Activated T-cell treated with anti-CD3 and anti-CD28 coated beads, Interleukin-2, amount 50 U/mL, for 72 hours (primary cell): ENCODE data around the gene PRRT1. TPM values are rescaled to one million over a fixed set of nuclear protein-coding genes. Genes with fewer than 3 reads are reported as not detected.

ENCODE experiments used
- ATAC-seq, 2 donors: fragments of 150-1000 bp; cut with Tn5 transposase; replicated peaks in 1 of 2; 2 replicates each; pipeline ENCODE4 v1.10.0; 2021; ENCODE audit warnings: moderate library complexity in 2 of 2, mild to moderate bottlenecking in 1 of 2
- DNase-seq, 2 donors: peaks; one replicate each; pipeline ENCODE4 v3.0.0; 2021 to 2022; ENCODE audit warnings: mixed read lengths in 1 of 2
- H3K27ac Mint-ChIP-seq: one replicate; pipeline ENCODE4 v1.8.0; 2022; ENCODE audit warnings: mild to moderate bottlenecking, moderate library complexity, mixed read lengths
- H3K27me3 Mint-ChIP-seq: one replicate; pipeline ENCODE4 v1.8.0; 2022; ENCODE audit warnings: low read depth, mixed read lengths
- H3K36me3 Mint-ChIP-seq, 2 donors: one replicate each; pipeline ENCODE4 v1.8.0; 2022; ENCODE audit warnings: mixed read lengths in 2 of 2, mild to moderate bottlenecking in 1 of 2; ENCODE audit not compliant: insufficient read depth in 2 of 2
- H3K4me1 Mint-ChIP-seq: one replicate; pipeline ENCODE4 v1.8.0; 2022; ENCODE audit warnings: low read depth, mixed read lengths
- H3K4me3 Mint-ChIP-seq, 2 donors: one replicate each; pipeline ENCODE4 v1.8.0; 2022; ENCODE audit warnings: mild to moderate bottlenecking in 2 of 2, mixed read lengths in 2 of 2, moderate library complexity in 2 of 2
- H3K9me3 Mint-ChIP-seq, 2 donors: one replicate each; pipeline ENCODE4 v1.8.0; 2022; ENCODE audit warnings: mixed read lengths in 2 of 2
- total RNA-seq, 2 donors: library from RNA; stranded (reverse); gene quantifications; one replicate each; pipeline ENCODE4 v1.2.3, GENCODE V29; 2022

Gene PRRT1
- total RNA-seq, 2 donors from 2014 or later = 0.83 to 1.2 TPM

DNA sequence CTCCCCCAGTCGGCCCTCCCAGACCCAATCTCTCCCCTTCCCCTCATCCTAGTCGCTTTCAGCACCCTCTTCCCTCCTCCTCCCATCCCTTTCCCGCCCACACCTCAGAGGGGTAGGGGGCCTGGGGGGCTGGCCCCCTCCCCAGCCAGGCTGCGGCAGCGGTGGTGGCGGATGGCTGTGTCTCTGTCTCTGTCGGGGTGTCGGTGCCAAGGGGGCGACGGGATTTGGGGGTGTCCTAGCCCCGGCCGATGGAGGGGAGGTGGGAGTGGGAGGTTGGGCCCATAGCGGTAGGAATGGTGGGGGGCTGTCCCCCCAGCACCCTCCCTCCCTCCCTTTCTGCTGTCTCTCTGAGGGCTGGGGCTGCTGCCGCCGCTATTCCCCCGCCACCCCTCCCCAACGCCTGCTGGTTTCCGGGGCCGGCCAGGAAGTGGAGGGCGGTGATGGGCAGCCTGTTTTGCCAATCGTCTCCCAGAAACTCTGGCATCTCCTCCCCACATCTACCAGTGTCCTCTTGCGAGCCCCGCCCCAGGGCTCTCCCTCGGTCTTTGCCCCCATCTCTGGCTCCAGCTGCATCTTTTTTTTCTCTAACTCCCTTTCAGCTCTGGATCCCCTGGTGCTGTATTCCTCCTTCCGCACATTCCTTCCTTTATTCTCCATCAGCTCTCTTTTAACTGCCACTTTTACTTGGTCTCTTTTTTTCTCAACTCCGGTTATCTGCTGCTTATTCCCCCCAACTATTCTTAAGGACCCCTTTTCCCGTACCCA lies 24.2 kb upstream of the PRRT1 start, which contains the start of gene AGPAT1:
Gene AGPAT1 (minus strand): TSS at position 374 of the 765 bp plus-strand sequence. CDS start 4,588 bp downstream, outside the sequence.
- H3K4me3 Mint-ChIP-seq = peak within 1 kb of the TSS; percentile 93 to 98
- H3K9me3 Mint-ChIP-seq = no peaks in the 10 kb centered on the region
- DNase-seq (peak; percentile 97 to 99), ATAC-seq (peak; percentile 57 to 62)
- H3K27me3 Mint-ChIP-seq = no peaks in the 10 kb centered on the region
- H3K36me3 Mint-ChIP-seq = peaks cover 10 to 11% of the 10 kb centered on the region in 2 donors
- peaks cover 81% of the 10 kb centered on the region for H3K4me1 Mint-ChIP-seq
- peak within 1 kb of the TSS; percentile 91 for H3K27ac Mint-ChIP-seq

DNA sequence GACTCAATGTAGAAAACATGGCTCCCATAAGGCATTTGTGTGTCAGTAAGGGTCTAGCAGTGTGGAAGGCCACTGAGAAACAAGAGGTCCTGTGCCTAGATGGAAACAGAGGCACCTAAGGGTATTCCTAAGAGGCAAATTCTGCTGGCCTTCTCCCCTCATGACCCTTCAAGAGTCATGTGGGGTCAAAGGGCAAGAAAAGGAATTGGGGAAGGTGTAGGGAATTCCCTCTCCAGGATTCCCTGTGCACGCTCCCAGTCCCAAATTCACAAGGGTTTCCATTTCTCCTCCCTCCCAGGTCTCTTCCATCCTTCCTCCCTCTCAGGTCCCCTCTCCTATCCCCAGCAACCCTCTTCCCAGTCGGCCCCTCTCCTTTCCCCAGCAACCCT lies 23.6 kb upstream of the PRRT1 start:
- peaks cover 6 to 10% of the 10 kb centered on the region in 2 donors for H3K36me3 Mint-ChIP-seq
- H3K27ac Mint-ChIP-seq = peak overlapping the region; percentile 89
- peaks cover 75% of the 10 kb centered on the region for H3K4me1 Mint-ChIP-seq
- DNase-seq (no peak), ATAC-seq (no peak)
- H3K9me3 Mint-ChIP-seq = no peaks in the 10 kb centered on the region
- no peaks in the 10 kb centered on the region for H3K27me3 Mint-ChIP-seq
- peak overlapping the region; percentile 93 to 98 for H3K4me3 Mint-ChIP-seq

GRCh38 chr6:32174416-32174815 lies 22.7 kb upstream of the PRRT1 start:
- H3K4me3 Mint-ChIP-seq = peak overlapping the region; percentile 23 to 63
- peak overlapping the region; percentile 31 for H3K27ac Mint-ChIP-seq
- H3K4me1 Mint-ChIP-seq = peaks cover 66% of the 10 kb centered on the region
- peaks cover 6 to 9% of the 10 kb centered on the region in 2 donors for H3K36me3 Mint-ChIP-seq
- ATAC-seq (no peak), DNase-seq (no peak)
- H3K9me3 Mint-ChIP-seq = no peaks in the 10 kb centered on the region
- H3K27me3 Mint-ChIP-seq = no peaks in the 10 kb centered on the region

GRCh38 chr6:32173051-32173727 lies 21.4 kb upstream of the PRRT1 start:
- DNase-seq (no peak), ATAC-seq (no peak)
- Mint-ChIP-seq H3K4me1 (peaks cover 54% of the 10 kb centered on the region), H3K9me3 (no peaks in the 10 kb centered on the region), H3K27ac (no peak overlapping the region), H3K27me3 (no peaks in the 10 kb centered on the region), H3K36me3 (peaks cover 0 to 2% of the 10 kb centered on the region in 2 donors), H3K4me3 (no peak overlapping the region)

GRCh38 chr6:32171234-32171633 lies 19.5 kb upstream of the PRRT1 start:
- Mint-ChIP-seq H3K27me3 (no peaks in the 10 kb centered on the region), H3K4me3 (no peak overlapping the region)
- DNase-seq = no peak

GRCh38 chr6:32170294-32170693 lies 18.6 kb upstream of the PRRT1 start:
- H3K9me3 Mint-ChIP-seq = no peaks in the 10 kb centered on the region
- H3K27me3 Mint-ChIP-seq = no peaks in the 10 kb centered on the region
- H3K27ac Mint-ChIP-seq = no peak overlapping the region
- peaks cover 35% of the 10 kb centered on the region for H3K4me1 Mint-ChIP-seq
- H3K36me3 Mint-ChIP-seq = peaks cover 0 to 1% of the 10 kb centered on the region in 2 donors
- no peak for ATAC-seq
- no peak overlapping the region for H3K4me3 Mint-ChIP-seq
- DNase-seq = no peak

More at GRCh38 chr6:32171234-32171633, 19.5 kb upstream of the PRRT1 start:
- Mint-ChIP-seq H3K36me3 (peaks cover 0 to 1% of the 10 kb centered on the region in 2 donors), H3K4me1 (peaks cover 40% of the 10 kb centered on the region), H3K9me3 (no peaks in the 10 kb centered on the region), H3K27ac (no peak overlapping the region)
- no peak for ATAC-seq

DNA sequence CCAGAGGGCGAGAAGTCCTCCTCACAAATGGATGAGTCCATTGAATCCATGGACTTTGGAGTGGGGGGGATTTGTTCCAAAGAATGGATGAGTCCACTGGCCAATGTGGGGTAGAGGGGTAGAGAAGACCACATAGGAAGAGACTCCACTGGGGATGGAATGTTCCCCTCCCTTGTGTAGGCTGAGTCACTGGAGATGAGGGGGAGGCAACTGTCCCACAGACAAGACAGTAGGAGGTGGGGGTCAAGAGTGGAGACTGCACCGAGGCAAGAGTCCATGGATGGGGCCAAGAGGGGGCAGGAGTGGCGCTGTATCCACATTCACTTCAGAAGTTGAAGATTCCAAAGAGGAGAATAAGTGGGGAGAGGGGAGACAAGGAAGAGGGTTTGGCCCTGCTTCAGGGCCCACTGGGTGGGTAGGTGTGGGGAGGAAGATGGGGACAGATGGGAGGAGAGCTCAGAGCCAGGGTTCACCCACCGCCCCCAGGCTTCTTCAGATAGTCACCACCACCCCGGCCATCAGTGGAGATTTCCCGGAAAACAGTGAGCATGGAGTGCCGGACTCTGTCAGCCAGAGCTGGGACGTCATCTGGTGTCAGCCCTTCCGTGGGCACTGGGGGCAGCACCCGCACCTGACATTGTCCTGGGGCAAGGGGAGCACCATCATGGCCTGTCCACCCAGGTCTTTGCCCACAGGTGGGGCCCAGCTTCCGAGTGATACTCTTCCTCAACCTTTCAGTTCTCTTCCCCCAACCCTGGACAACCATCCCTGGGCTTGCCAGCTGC lies 17.3 kb upstream of the PRRT1 start:
- ATAC-seq (no peak), DNase-seq (no peak)
- Mint-ChIP-seq H3K9me3 (no peaks in the 10 kb centered on the region), H3K36me3 (peaks cover 0 to 2% of the 10 kb centered on the region in 2 donors), H3K4me1 (peaks cover 22% of the 10 kb centered on the region), H3K27ac (no peak overlapping the region), H3K4me3 (no peak overlapping the region), H3K27me3 (no peaks in the 10 kb centered on the region)

- H3K36me3 Mint-ChIP-seq = peaks cover under 1 to 2% of the 10 kb centered on the region in 2 donors
- DNase-seq (no peak), ATAC-seq (no peak)
- no peaks in the 10 kb centered on the region for H3K9me3 Mint-ChIP-seq
- no peak overlapping the region for H3K4me3 Mint-ChIP-seq
- H3K27me3 Mint-ChIP-seq = no peaks in the 10 kb centered on the region
- peaks cover 15% of the 10 kb centered on the region for H3K4me1 Mint-ChIP-seq
- H3K27ac Mint-ChIP-seq = no peak overlapping the region
Measured at GRCh38 chr6:32168350-32168749, 16.6 kb upstream of the PRRT1 start.

DNA sequence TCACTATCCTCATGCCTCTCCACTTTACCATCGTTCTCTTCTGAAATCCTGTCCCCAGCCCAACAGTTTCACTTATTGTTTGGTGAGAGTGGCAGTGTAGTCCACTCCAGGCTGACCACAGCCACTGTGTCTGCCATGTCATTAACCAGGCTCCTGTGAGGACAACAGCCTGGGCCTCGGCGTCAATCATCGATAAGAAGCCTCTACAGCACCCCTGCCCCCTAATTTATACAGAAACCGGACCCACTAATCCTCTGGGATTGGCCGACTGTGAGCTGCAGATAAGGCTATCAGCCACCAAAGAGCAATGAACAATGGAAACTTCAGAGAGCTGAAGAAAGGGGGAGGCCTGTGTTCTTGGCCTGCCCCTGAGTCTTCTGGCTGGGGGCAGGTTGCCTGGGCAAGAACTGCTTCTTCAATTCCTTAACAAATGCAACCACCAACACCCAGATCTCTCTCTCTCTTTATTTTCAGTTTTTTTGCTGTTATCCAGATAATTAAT lies 16.1 kb upstream of the PRRT1 start:
- Mint-ChIP-seq H3K4me3 (no peak overlapping the region), H3K4me1 (peaks cover 10% of the 10 kb centered on the region), H3K27me3 (no peaks in the 10 kb centered on the region), H3K27ac (no peak overlapping the region), H3K36me3 (peaks cover 2 to 3% of the 10 kb centered on the region in 2 donors), H3K9me3 (no peaks in the 10 kb centered on the region)
- ATAC-seq (no peak), DNase-seq (no peak)

DNA sequence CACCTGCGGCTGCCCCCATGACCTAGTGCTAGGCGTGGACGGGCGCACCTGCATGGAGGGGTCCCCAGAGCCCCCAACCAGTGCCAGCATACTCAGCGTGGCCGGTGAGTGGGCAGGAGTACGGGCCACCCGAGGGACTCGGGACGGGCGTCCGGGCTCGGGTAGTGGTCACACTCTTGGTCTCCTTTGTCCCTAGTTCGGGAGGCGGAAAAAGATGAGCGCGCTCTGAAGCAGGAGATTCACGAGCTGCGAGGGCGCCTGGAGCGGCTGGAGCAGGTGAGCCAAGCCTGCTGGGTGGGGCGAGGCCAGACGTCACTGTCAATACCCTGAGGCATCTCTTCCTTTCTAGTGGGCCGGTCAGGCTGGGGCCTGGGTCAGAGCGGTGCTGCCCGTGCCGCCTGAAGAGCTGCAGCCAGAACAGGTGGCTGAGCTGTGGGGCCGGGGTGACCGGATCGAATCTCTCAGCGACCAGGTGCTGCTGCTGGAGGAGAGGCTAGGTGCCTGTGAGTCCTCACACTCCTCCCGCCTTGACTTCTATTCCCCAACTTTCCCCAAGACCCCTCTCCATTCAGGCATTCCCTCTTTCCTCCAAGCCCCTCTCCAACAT lies 15.5 kb upstream of the PRRT1 start:
- DNase-seq (no peak), ATAC-seq (no peak)
- H3K4me1 Mint-ChIP-seq = peaks cover 8% of the 10 kb centered on the region
- peaks cover 2 to 7% of the 10 kb centered on the region in 2 donors for H3K36me3 Mint-ChIP-seq
- no peaks in the 10 kb centered on the region for H3K27me3 Mint-ChIP-seq
- H3K4me3 Mint-ChIP-seq = no peak overlapping the region
- no peaks in the 10 kb centered on the region for H3K9me3 Mint-ChIP-seq
- H3K27ac Mint-ChIP-seq = no peak overlapping the region

DNA sequence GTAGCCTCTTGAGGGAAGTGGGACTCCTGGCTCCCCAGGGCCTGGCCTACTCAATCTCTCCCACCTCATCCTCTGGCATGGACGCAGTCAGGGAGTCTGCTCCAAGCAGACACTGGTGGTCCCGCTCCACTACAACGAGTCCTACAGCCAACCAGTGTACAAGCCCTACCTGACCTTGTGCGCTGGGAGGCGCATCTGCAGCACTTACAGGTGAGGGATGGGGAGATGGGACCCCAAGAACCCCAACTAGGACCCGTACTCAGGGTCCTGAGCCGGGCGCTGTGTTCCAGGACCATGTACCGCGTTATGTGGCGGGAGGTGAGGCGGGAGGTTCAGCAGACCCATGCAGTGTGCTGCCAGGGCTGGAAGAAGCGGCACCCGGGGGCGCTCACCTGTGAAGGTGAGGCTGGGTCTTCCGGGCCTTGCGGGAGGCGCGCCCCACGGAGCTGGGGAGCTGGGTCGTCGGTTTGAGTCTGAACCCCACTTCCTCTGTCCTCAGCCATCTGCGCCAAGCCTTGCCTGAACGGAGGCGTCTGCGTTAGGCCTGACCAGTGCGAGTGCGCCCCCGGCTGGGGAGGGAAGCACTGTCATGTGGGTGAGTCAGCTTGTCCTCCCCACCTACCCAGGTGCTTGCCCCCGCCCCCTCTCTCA lies 14.8 kb upstream of the PRRT1 start:
- Mint-ChIP-seq H3K9me3 (no peaks in the 10 kb centered on the region), H3K36me3 (peaks cover 2 to 8% of the 10 kb centered on the region in 2 donors)

GRCh38 chr6:32164295-32164694 lies 12.6 kb upstream of the PRRT1 start, which contains the start of gene EGFL8:
Gene EGFL8 (plus strand): TSS chr6:32164595. CDS start chr6:32166166, 1,571 bp downstream.
- Mint-ChIP-seq H3K9me3 (no peaks in the 10 kb centered on the region), H3K27me3 (no peaks in the 10 kb centered on the region), H3K4me3 (no peak within 1 kb of the TSS), H3K27ac (no peak within 1 kb of the TSS), H3K4me1 (peaks cover 4% of the 10 kb centered on the region), H3K36me3 (peaks cover 2 to 8% of the 10 kb centered on the region in 2 donors)
- ATAC-seq (no peak), DNase-seq (no peak)

More for the DNA sequence above, 14.8 kb upstream of the PRRT1 start:
- ATAC-seq (no peak), DNase-seq (no peak)
- Mint-ChIP-seq H3K4me3 (no peak overlapping the region), H3K27me3 (no peaks in the 10 kb centered on the region), H3K27ac (no peak overlapping the region), H3K4me1 (peaks cover 8% of the 10 kb centered on the region)
